Fibroblast of villous mesenchyme (primary cell): ENCODE data around the gene MYO1E. TPM values are rescaled to one million over a fixed set of nuclear protein-coding genes. Genes with fewer than 3 reads are reported as not detected.

ENCODE experiments used
- DNase-seq: peaks from one replicate; pipeline ENCODE4 v3.0.0-alpha.2; 2010; ENCODE audit warnings: low read depth
- H3K4me3 ChIP-seq: 2 replicates; pipeline ENCODE4 v1.5.1; 2011; ENCODE audit warnings: low read depth, mild to moderate bottlenecking, low read length
- total RNA-seq: library from RNA; depleted of rRNA; stranded (reverse); fragments of >200 nt; gene quantifications from 2 replicates; pipeline ENCODE4 v1.2.3, GENCODE V29; 2012
- TF ChIP-seq, protein P1 (sequence below): IDR thresholded peaks from 2 replicates; pipeline ENCODE4 v1.5.1; 2012; ENCODE audit warnings: low read depth, mild to moderate bottlenecking, low read length; ENCODE audit not compliant: insufficient read depth

The MYO1E gene
- total RNA-seq, 1 donor: 107 TPM

DNA sequence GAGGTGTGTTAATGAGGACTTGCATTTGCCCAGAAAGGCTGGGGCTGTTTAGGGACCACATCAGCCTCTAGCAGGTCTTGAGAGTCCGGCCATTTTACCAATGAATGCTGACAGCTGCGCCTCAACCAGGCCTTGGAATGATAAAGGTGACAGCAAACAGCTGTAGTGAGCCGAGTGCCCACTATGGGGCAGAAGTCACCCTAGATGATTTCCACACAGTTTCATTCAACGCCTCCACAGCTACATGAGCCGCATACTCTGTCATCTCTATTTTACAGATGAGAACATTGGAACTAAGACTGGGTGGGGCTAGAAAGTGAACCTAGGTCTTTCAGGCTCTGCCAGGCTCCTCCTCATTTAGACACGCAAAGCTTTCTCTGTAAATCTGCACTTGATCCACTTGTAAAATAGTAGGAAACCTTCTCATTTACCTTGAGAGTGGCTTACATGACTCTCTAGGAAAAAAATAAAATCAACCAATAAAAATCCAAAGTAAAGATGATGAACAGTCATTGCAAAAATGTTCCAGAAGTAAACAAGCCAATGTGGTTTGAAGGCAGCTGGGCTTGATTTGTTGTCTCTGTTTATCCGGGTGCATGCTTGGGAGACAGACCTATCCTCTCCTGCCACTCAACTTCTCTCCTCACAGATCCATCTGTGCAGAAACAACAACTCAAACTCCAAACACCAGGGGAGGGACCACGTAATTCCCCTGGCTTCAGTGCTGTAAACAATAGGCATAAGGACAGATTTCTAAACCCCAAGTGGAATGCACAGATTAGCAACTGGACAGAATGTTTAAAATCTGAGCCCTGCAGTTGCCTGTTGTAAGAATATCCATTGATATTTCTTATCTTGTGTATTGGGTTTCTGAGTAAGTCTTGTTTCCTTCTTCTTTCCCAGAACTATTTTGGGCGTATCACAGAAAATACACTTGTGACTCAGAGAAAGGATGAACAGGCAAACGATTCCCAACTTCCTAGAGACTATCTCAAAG, 197.5 kb downstream of the MYO1E start:
- no peak overlapping the region for H3K4me3 ChIP-seq
- TF ChIP-seq, protein P1, sequence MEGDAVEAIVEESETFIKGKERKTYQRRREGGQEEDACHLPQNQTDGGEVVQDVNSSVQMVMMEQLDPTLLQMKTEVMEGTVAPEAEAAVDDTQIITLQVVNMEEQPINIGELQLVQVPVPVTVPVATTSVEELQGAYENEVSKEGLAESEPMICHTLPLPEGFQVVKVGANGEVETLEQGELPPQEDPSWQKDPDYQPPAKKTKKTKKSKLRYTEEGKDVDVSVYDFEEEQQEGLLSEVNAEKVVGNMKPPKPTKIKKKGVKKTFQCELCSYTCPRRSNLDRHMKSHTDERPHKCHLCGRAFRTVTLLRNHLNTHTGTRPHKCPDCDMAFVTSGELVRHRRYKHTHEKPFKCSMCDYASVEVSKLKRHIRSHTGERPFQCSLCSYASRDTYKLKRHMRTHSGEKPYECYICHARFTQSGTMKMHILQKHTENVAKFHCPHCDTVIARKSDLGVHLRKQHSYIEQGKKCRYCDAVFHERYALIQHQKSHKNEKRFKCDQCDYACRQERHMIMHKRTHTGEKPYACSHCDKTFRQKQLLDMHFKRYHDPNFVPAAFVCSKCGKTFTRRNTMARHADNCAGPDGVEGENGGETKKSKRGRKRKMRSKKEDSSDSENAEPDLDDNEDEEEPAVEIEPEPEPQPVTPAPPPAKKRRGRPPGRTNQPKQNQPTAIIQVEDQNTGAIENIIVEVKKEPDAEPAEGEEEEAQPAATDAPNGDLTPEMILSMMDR: peak; percentile 69
- peak; percentile 96 for DNase-seq

GRCh38 chr15:59174151-59174834, 198.4 kb downstream of the MYO1E start:
- no peak overlapping the region for H3K4me3 ChIP-seq
- DNase-seq: no peak
- TF ChIP-seq, protein P1: no peak

DNA sequence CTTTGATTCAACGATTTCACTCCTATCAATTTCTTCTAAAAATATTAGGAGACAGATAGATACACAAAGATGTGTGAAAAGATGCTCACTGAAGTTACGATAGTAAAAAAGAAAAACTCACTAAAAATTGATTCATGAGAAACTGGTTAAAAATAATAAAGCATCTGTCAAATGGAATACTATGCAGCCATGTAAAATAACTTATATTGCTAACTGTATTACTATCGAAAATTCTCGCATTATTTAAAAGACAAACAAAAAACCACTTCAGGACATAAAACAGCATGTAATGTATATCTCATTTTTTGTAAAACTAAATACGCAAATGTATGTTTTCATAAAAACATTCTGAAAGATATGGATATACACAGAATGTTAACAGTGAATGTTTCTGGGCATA, 199.5 kb downstream of the MYO1E start:
- DNase-seq: no peak
- TF ChIP-seq, protein P1: no peak
- H3K4me3 ChIP-seq: no peak overlapping the region

- H3K4me3 ChIP-seq: no peak overlapping the region
- TF ChIP-seq, protein P1: no peak
- no peak for DNase-seq
Observed at GRCh38 chr15:59172289-59172901, 200.3 kb downstream of the MYO1E start.

DNA sequence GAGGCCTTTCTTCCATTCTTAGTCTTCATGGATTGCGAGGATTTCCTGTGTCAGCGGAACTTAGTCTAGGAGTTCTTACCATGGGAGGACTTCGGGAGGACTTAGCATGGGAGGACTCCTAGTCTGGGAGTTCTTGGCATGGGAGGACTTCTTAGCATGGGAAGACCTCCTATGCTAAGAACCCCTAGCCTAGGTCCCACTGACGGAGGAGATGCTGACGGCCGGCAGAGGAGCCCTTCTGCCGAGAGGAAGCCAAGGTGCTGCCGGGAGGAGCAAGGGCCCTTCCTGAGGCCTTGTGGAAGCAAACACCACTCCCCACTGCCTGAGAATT, 201.6 kb downstream of the MYO1E start:
- DNase-seq: no peak
- TF ChIP-seq, protein P1: no peak
- no peak overlapping the region for H3K4me3 ChIP-seq

- TF ChIP-seq, protein P1: no peak
- H3K4me3 ChIP-seq: no peak overlapping the region
- peak; percentile 66 for DNase-seq
Observed at GRCh38 chr15:59170295-59171066, 202.2 kb downstream of the MYO1E start.
